Measurements from ENCODE around the gene TRMU.
"Not testable (repeated sequence)": the region's sequence is repeated elsewhere in the genome, so short reads cannot be mapped to it uniquely, and the experiment has no call there.

TRMU gene

GRCh38 chr22:46402505-46402904 is 67.0 kb downstream of the TRMU start:
- H3K4me3 ChIP-seq (ENCODE audit: low read depth, low read length), result no peak overlapping the region
- TF ChIP-seq CTCF (IDR thresholded peaks at IDR 0.05; ENCODE audit: low read depth, low read length, missing control alignments), result no peak
- no peak for DNase-seq (ENCODE audit: low read depth)

- H3K4me3 ChIP-seq (ENCODE audit: low read depth, low read length); DNase-seq (ENCODE audit: low read depth): not testable (repeated sequence)
These were observed 68.4 kb downstream of the TRMU start for GRCh38 chr22:46403880-46404279.

GRCh38 chr22:46405901-46406300 is 70.4 kb downstream of the TRMU start:
- no peak for DNase-seq (ENCODE audit: low read depth)
- TF ChIP-seq CTCF (IDR thresholded peaks at IDR 0.05; ENCODE audit: low read depth, low read length, missing control alignments), result no peak
- H3K4me3 ChIP-seq (ENCODE audit: low read depth, low read length), result no peak overlapping the region

- no peak for DNase-seq (ENCODE audit: low read depth)
- TF ChIP-seq CTCF (IDR thresholded peaks at IDR 0.05; ENCODE audit: low read depth, low read length, missing control alignments), result no peak
- H3K4me3 ChIP-seq (ENCODE audit: low read depth, low read length), result no peak overlapping the region
These were observed 70.8 kb downstream of the TRMU start for GRCh38 chr22:46406349-46406748.

- no peak for DNase-seq (ENCODE audit: low read depth)
- H3K4me3 ChIP-seq (ENCODE audit: low read depth, low read length), result no peak overlapping the region
- no peak for TF ChIP-seq CTCF (IDR thresholded peaks at IDR 0.05; ENCODE audit: low read depth, low read length, missing control alignments)
These were observed 71.3 kb downstream of the TRMU start for GRCh38 chr22:46406791-46407190.

All from GM12864 (cell line).